ENCODE measurements around the gene DKK3. TPM values are rescaled to one million over a fixed set of nuclear protein-coding genes. Genes with fewer than 3 reads are reported as not detected.
A peak's percentile ranks its signal among the peaks of the same experiment; 100 is the strongest.

Gene DKK3
- total and polyA plus RNA-seq, 2 donors from 2014 or later: 49.6 to 59.5 TPM

- Histone ChIP-seq H3K4me3 (ENCODE audit: low read length in 3 of 3) (no peak overlapping the region), H3K27ac (ENCODE audit: low read depth in 2 of 2, low read length in 2 of 2) (no peak overlapping the region), H3K9me3 (ENCODE audit: control insufficient read depth in 2 of 3, insufficient read depth in 1 of 3, low read length in 3 of 3) (no peaks in the 10 kb centered on the region), H3K9ac (ENCODE audit: low read length in 3 of 3) (no peak overlapping the region), H3K27me3 (ENCODE audit: control insufficient read depth, insufficient read depth, low read length) (no peaks in the 10 kb centered on the region), H3K4me1 (ENCODE audit: control insufficient read depth in 2 of 3, insufficient read depth in 2 of 3, low read depth in 1 of 3, low read length in 3 of 3) (no peaks in the 10 kb centered on the region), H3K36me3 (ENCODE audit: control insufficient read depth in 2 of 3, insufficient read depth in 3 of 3, low read length in 3 of 3) (no peaks in the 10 kb centered on the region)
- peak in 1 of 5 donors; percentile 49 for DNase-seq
- intact Hi-C loops (cut with DNase I): no loop called here
- TF ChIP-seq, protein P1, sequence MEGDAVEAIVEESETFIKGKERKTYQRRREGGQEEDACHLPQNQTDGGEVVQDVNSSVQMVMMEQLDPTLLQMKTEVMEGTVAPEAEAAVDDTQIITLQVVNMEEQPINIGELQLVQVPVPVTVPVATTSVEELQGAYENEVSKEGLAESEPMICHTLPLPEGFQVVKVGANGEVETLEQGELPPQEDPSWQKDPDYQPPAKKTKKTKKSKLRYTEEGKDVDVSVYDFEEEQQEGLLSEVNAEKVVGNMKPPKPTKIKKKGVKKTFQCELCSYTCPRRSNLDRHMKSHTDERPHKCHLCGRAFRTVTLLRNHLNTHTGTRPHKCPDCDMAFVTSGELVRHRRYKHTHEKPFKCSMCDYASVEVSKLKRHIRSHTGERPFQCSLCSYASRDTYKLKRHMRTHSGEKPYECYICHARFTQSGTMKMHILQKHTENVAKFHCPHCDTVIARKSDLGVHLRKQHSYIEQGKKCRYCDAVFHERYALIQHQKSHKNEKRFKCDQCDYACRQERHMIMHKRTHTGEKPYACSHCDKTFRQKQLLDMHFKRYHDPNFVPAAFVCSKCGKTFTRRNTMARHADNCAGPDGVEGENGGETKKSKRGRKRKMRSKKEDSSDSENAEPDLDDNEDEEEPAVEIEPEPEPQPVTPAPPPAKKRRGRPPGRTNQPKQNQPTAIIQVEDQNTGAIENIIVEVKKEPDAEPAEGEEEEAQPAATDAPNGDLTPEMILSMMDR (IDR thresholded peaks at IDR 0.05; ENCODE audit: borderline replicate concordance, extremely low read depth, insufficient read depth): no peak
- FAIRE-seq: no peak
Observed at GRCh38 chr11:11966354-11966741, 42.1 kb downstream of the DKK3 start.

- H3K27ac ChIP-seq (ENCODE audit: low read depth in 2 of 2, low read length in 2 of 2): no peak overlapping the region
- H3K4me3 ChIP-seq (ENCODE audit: low read length in 3 of 3): no peak overlapping the region
- no peaks in the 10 kb centered on the region for H3K4me1 ChIP-seq (ENCODE audit: control insufficient read depth in 2 of 3, insufficient read depth in 2 of 3, low read depth in 1 of 3, low read length in 3 of 3)
- intact Hi-C loops (cut with DNase I): no loop called here
- H3K9me3 ChIP-seq (ENCODE audit: control insufficient read depth in 2 of 3, insufficient read depth in 1 of 3, low read length in 3 of 3): no peaks in the 10 kb centered on the region
- DNase-seq (peak in 1 of 5 donors; percentile 67), FAIRE-seq (no peak)
- no peaks in the 10 kb centered on the region for H3K36me3 ChIP-seq (ENCODE audit: control insufficient read depth in 2 of 3, insufficient read depth in 3 of 3, low read length in 3 of 3)
- TF ChIP-seq, protein P1 (IDR thresholded peaks at IDR 0.05; ENCODE audit: borderline replicate concordance, extremely low read depth, insufficient read depth): no peak
- no peak overlapping the region for H3K9ac ChIP-seq (ENCODE audit: low read length in 3 of 3)
- no peaks in the 10 kb centered on the region for H3K27me3 ChIP-seq (ENCODE audit: control insufficient read depth, insufficient read depth, low read length)
Observed at GRCh38 chr11:11965656-11966353, 42.6 kb downstream of the DKK3 start.

DNA sequence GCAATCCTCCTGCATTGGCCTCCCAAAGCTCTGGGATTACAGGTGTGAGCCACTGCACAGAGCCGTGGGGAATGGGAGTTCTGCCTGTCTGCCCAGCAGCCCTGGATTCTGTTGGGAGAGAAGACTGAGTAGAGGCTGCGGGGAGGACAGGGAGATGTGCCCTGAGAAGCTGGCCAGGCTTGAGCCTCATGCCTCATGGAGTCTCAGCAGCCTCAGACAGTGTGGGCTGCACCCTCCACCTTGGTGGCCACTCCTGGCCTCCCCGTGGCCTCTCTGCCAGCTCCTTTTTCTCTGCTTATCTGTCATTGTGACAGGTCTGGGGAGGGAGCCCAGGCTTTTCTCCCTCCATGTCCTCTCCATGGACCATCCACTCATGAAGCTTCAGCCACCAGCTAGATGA is 43.2 kb downstream of the DKK3 start:
- no peaks in the 10 kb centered on the region for H3K9me3 ChIP-seq (ENCODE audit: control insufficient read depth in 2 of 3, insufficient read depth in 1 of 3, low read length in 3 of 3)
- FAIRE-seq (no peak), DNase-seq (peak in 1 of 5 donors; percentile 46)
- H3K36me3 ChIP-seq (ENCODE audit: control insufficient read depth in 2 of 3, insufficient read depth in 3 of 3, low read length in 3 of 3): no peaks in the 10 kb centered on the region
- H3K9ac ChIP-seq (ENCODE audit: low read length in 3 of 3): no peak overlapping the region
- no peak overlapping the region for H3K4me3 ChIP-seq (ENCODE audit: low read length in 3 of 3)
- H3K27ac ChIP-seq (ENCODE audit: low read depth in 2 of 2, low read length in 2 of 2): no peak overlapping the region
- TF ChIP-seq, protein P1 (IDR thresholded peaks at IDR 0.05; ENCODE audit: borderline replicate concordance, extremely low read depth, insufficient read depth): no peak
- H3K4me1 ChIP-seq (ENCODE audit: control insufficient read depth in 2 of 3, insufficient read depth in 2 of 3, low read depth in 1 of 3, low read length in 3 of 3): no peaks in the 10 kb centered on the region
- intact Hi-C loops (cut with DNase I): no loop called here
- H3K27me3 ChIP-seq (ENCODE audit: control insufficient read depth, insufficient read depth, low read length): no peaks in the 10 kb centered on the region

DNA sequence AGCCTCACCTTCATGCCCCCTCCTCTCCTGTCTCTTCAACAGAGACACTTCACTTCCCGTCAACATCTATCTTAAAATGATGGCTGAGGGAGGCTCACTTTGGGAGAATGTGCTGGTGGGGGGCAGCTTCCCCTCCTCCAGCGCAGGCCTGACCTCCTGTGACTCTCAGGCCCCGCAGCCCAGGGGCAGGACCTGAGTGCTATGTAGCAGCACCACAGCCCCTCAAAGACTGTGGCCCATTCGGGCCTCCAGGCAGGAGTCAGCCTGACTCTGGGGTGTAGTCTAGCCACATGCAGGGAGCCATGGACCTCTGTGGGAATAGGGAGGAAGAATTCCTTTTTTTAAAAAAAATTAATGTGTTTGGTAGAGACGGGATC is 43.7 kb downstream of the DKK3 start:
- TF ChIP-seq, protein P1 (IDR thresholded peaks at IDR 0.05; ENCODE audit: borderline replicate concordance, extremely low read depth, insufficient read depth): no peak
- no peak overlapping the region for H3K27ac ChIP-seq (ENCODE audit: low read depth in 2 of 2, low read length in 2 of 2)

More for the DNA sequence above, 43.7 kb downstream of the DKK3 start:
- peak in 1 of 5 donors; percentile 53 for DNase-seq
- Histone ChIP-seq H3K27me3 (ENCODE audit: control insufficient read depth, insufficient read depth, low read length) (no peaks in the 10 kb centered on the region), H3K9ac (ENCODE audit: low read length in 3 of 3) (no peak overlapping the region), H3K36me3 (ENCODE audit: control insufficient read depth in 2 of 3, insufficient read depth in 3 of 3, low read length in 3 of 3) (no peaks in the 10 kb centered on the region), H3K9me3 (ENCODE audit: control insufficient read depth in 2 of 3, insufficient read depth in 1 of 3, low read length in 3 of 3) (no peaks in the 10 kb centered on the region), H3K4me1 (ENCODE audit: control insufficient read depth in 2 of 3, insufficient read depth in 2 of 3, low read depth in 1 of 3, low read length in 3 of 3) (no peaks in the 10 kb centered on the region), H3K4me3 (ENCODE audit: low read length in 3 of 3) (no peak overlapping the region)
- intact Hi-C loops (cut with DNase I): no loop called here
- no peak for FAIRE-seq

All from kidney (tissue), 14 donors.